Endothelial cell of umbilical vein (primary cell): ENCODE results near the gene FAM50A.

ENCODE experiments used
- JUN ChIP-seq: IDR thresholded peaks from 2 replicates; pipeline ENCODE4 v1.6.1; 2011; ENCODE audit warnings: borderline replicate concordance, low read depth; ENCODE audit not compliant: insufficient read length, insufficient read depth
- TF ChIP-seq, protein P1 (sequence below), 2 donors: IDR thresholded peaks; 1 replicate in 1 of 2; 2 replicates in 1 of 2; pipeline ENCODE4 v1.5.1; 2011; ENCODE audit warnings: low read length in 2 of 2, mild to moderate bottlenecking in 2 of 2, moderate library complexity in 2 of 2, control low read depth in 1 of 2, inconsistent platforms in 1 of 2, low read depth in 1 of 2; ENCODE audit not compliant: insufficient read depth in 1 of 2; ENCODE audit errors: extremely low read depth in 1 of 2

- TF ChIP-seq, protein P1, sequence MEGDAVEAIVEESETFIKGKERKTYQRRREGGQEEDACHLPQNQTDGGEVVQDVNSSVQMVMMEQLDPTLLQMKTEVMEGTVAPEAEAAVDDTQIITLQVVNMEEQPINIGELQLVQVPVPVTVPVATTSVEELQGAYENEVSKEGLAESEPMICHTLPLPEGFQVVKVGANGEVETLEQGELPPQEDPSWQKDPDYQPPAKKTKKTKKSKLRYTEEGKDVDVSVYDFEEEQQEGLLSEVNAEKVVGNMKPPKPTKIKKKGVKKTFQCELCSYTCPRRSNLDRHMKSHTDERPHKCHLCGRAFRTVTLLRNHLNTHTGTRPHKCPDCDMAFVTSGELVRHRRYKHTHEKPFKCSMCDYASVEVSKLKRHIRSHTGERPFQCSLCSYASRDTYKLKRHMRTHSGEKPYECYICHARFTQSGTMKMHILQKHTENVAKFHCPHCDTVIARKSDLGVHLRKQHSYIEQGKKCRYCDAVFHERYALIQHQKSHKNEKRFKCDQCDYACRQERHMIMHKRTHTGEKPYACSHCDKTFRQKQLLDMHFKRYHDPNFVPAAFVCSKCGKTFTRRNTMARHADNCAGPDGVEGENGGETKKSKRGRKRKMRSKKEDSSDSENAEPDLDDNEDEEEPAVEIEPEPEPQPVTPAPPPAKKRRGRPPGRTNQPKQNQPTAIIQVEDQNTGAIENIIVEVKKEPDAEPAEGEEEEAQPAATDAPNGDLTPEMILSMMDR (IDR thresholded peaks at IDR 0.05; ENCODE audit: extremely low read depth in 1 of 2, insufficient read depth in 1 of 2, low read depth in 1 of 2, low read length in 2 of 2): no peak
- TF ChIP-seq JUN: no peak
Measured at GRCh38 chrX:154458116-154458953, 14.4 kb downstream of the FAM50A start, which contains the start of gene PLXNA3.
